T-cell (primary cell): ENCODE data around the gene LMO7. TPM values are rescaled to one million over a fixed set of nuclear protein-coding genes. Genes with fewer than 3 reads are reported as not detected.
A peak's percentile ranks its signal among the peaks of the same experiment; 100 is the strongest.

ENCODE experiments used
- ATAC-seq, 4 experiments: fragments of 200-7000 bp in 3 of 4; fragments of 150-1000 bp in 1 of 4; cut with Tn5 transposase; replicated peaks in 1 of 4; 1 replicate in 3 of 4; 2 replicates in 1 of 4; pipeline ENCODE4 v1.10.0; 2021; ENCODE audit warnings: moderate library complexity in 3 of 4, mild to moderate bottlenecking in 2 of 4, moderate number of reproducible peaks in 1 of 4
- CTCF ChIA-PET, 2 donors: fragments of 300-600 bp; sonication (Branson Sonifier 250); formaldehyde crosslinking; loops; one replicate each; lab custom pipeline; 2022; ENCODE audit warnings: antibody characterized with exemption in 2 of 2; lab: Charles Lee
- POLR2A ChIA-PET, 2 donors: fragments of 300-600 bp; sonication (Branson Sonifier 250); formaldehyde crosslinking; loops; one replicate each; lab custom pipeline; 2022; ENCODE audit warnings: antibody characterized with exemption in 2 of 2; lab: Charles Lee
- DNase-seq, 35 experiments: peaks; one replicate each; pipeline versions ENCODE4 v3.0.0 to v3.0.0-alpha.2; 2013 to 2023
- H3K27ac ChIP-seq: one replicate; pipeline ENCODE4 v1.5.1; 2013; ENCODE audit warnings: low read length
- H3K27me3 ChIP-seq, 2 experiments: replicated peaks in 1 of 2; 1 replicate in 1 of 2; 2 replicates in 1 of 2; pipeline versions ENCODE4 v1.6.1 to v1.7.0; 2013; ENCODE audit warnings: low read length in 1 of 2, mixed read lengths in 1 of 2; ENCODE audit not compliant: control insufficient read depth in 2 of 2, insufficient read depth in 2 of 2; ENCODE audit errors: extremely low read depth in 1 of 2
- H3K36me3 ChIP-seq, 2 donors: 1 replicate in 1 of 2; 2 replicates in 1 of 2; pipeline versions ENCODE4 v1.6.1 to v1.7.0; 2013; ENCODE audit warnings: low read length in 1 of 2; ENCODE audit not compliant: control insufficient read depth in 2 of 2, insufficient read depth in 1 of 2; ENCODE audit errors: extremely low read depth in 1 of 2
- H3K4me1 ChIP-seq, 2 experiments: 1 replicate in 1 of 2; 2 replicates in 1 of 2; pipeline versions ENCODE4 v1.6.1 to v1.7.0; 2013; ENCODE audit warnings: low read length in 2 of 2, mixed read lengths in 1 of 2; ENCODE audit not compliant: insufficient read depth in 2 of 2, control insufficient read depth in 1 of 2; ENCODE audit errors: extremely low read depth in 1 of 2
- H3K4me3 ChIP-seq, 2 donors: 1 replicate in 1 of 2; 2 replicates in 1 of 2; pipeline versions ENCODE4 v1.5.1 to v1.7.0; 2013; ENCODE audit warnings: mild to moderate bottlenecking in 2 of 2, low read length in 1 of 2, moderate library complexity in 1 of 2; ENCODE audit not compliant: control insufficient read depth in 1 of 2; ENCODE audit errors: extremely low read depth in 1 of 2
- H3K9me3 ChIP-seq: 2 replicates; pipeline ENCODE4 v1.7.0; 2013
- H3K27ac Mint-ChIP-seq, 2 donors: one replicate each; pipeline ENCODE4 v1.8.0; 2020 to 2021; ENCODE audit warnings: mild to moderate bottlenecking in 2 of 2, mixed read lengths in 2 of 2
- H3K27me3 Mint-ChIP-seq, 2 donors: one replicate each; pipeline ENCODE4 v1.8.0; 2021 to 2022; ENCODE audit warnings: mixed read lengths in 2 of 2
- H3K36me3 Mint-ChIP-seq: one replicate; pipeline ENCODE4 v1.8.0; 2021; ENCODE audit warnings: mixed read lengths
- H3K4me1 Mint-ChIP-seq, 3 donors: one replicate each; pipeline ENCODE4 v1.8.0; 2020 to 2022; ENCODE audit warnings: mixed read lengths in 3 of 3, mild to moderate bottlenecking in 1 of 3
- H3K4me3 Mint-ChIP-seq, 3 donors: one replicate each; pipeline ENCODE4 v1.8.0; 2020 to 2022; ENCODE audit warnings: mild to moderate bottlenecking in 3 of 3, mixed read lengths in 3 of 3, moderate library complexity in 3 of 3
- H3K9me3 Mint-ChIP-seq, 3 donors: one replicate each; pipeline ENCODE4 v1.8.0; 2020 to 2022; ENCODE audit warnings: mixed read lengths in 3 of 3
- WGBS: methylation state at CpG from one replicate; pipeline ENCODE4 v1.1.5; 2013; ENCODE audit warnings: missing lambda C conversion rate; ENCODE audit not compliant: insufficient coverage; 5-methylcytosine and 5-hydroxymethylcytosine counted together
- total RNA-seq, 35 experiments: library from RNA in 6 of 35; stranded (reverse) in 6 of 35; fragments of 120-200 nt in 1 of 35; gene quantifications; one replicate each; pipeline versions ENCODE4 v1.2.1 to v1.2.4 and lab custom pipeline; 2013 to 2026

The LMO7 gene
- total RNA-seq, 5 donors from 2014 or later (not counting 1 experiment from before 2014, with no cell fraction given), result 22.6 to 46.8 (median 34.0) TPM

DNA sequence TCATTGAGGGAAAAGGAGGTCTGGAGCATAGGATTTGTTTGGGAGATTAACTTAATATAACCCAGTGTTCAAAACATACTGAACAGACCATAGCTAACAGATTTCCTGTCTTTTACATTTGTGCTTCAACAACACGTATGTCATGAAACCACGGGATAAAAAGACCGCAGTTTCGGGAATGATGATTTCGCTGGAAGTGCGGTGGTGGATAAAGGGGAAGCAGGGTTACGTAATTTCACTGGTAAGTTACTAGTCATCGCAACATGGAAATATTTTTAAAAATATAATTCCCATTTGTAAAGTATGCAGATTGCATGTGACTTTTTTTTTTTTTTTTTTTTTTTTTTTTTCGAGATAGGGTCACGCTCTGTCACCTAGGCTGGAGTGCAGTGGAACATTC, 237.4 kb downstream of the LMO7 start:
- Histone ChIP-seq H3K27ac (no peak overlapping the region), H3K36me3 (no peaks in the 10 kb centered on the region), H3K9me3 (no peaks in the 10 kb centered on the region), H3K4me3 (no peak overlapping the region), H3K4me1 (peaks cover 10 to 12% of the 10 kb centered on the region in 2 experiments), H3K27me3 (peaks cover 0 to 3% of the 10 kb centered on the region in 2 experiments)
- Mint-ChIP-seq H3K4me3 (no peak overlapping the region), H3K27me3 (peaks cover 6% of the 10 kb centered on the region in 2 donors), H3K36me3 (no peaks in the 10 kb centered on the region), H3K4me1 (peaks cover 28 to 34% (median 31%) of the 10 kb centered on the region in 3 donors), H3K9me3 (no peaks in the 10 kb centered on the region), H3K27ac (no peak overlapping the region)
- CTCF ChIA-PET, result interaction anchor here (0.5 to 2.3 kb wide), 17 partner anchors 9 to 1039 kb away, joined by 3 to 6 read pairs (median 4); no protein-coding TSS in a partner anchor
- ATAC-seq (no peak), DNase-seq (no peak)
- WGBS, result no CpG with 5 or more reads among the region's 10 CpGs
- POLR2A ChIA-PET, result no interaction called here

- Mint-ChIP-seq H3K4me3 (peak overlapping the region in 1 of 3 donors; percentile 5), H3K9me3 (no peaks in the 10 kb centered on the region), H3K4me1 (peaks cover 17 to 25% (median 22%) of the 10 kb centered on the region in 3 donors), H3K27me3 (peaks cover 3 to 6% of the 10 kb centered on the region in 2 donors), H3K36me3 (no peaks in the 10 kb centered on the region), H3K27ac (peak overlapping the region in 1 of 2 donors; percentile 41)
- peak in 1 of 4 experiments; percentile 7 for ATAC-seq
- H3K4me3 ChIP-seq, result no peak overlapping the region
- CTCF ChIA-PET, result interaction anchor here (0.6 to 2.3 kb wide), 16 partner anchors 10 to 1305 kb away, joined by 3 to 8 read pairs (median 3); no protein-coding TSS in a partner anchor
- no peaks in the 10 kb centered on the region for H3K9me3 ChIP-seq
- POLR2A ChIA-PET, result interaction anchor here (0.6 to 0.7 kb wide), 2 partner anchors 122 to 1024 kb away, joined by 3 read pairs; no protein-coding TSS in a partner anchor
- H3K27me3 ChIP-seq, result peaks cover 0 to 3% of the 10 kb centered on the region in 2 experiments
- DNase-seq, result no peak
- peaks cover 6 to 8% of the 10 kb centered on the region in 2 experiments for H3K4me1 ChIP-seq
- WGBS, result no CpG with 5 or more reads among the region's 1 CpG
- no peak overlapping the region for H3K27ac ChIP-seq
- no peaks in the 10 kb centered on the region for H3K36me3 ChIP-seq
These were observed 239.3 kb downstream of the LMO7 start for GRCh38 chr13:75875450-75875849.

- Mint-ChIP-seq H3K27me3 (peaks cover 0 to 10% of the 10 kb centered on the region in 2 donors), H3K9me3 (no peaks in the 10 kb centered on the region), H3K4me3 (peak overlapping the region in 1 of 3 donors; percentile 26), H3K36me3 (no peaks in the 10 kb centered on the region), H3K4me1 (peaks cover 12 to 18% (median 14%) of the 10 kb centered on the region in 3 donors), H3K27ac (peak overlapping the region in 1 of 2 donors; percentile 20)
- CTCF ChIA-PET, result interaction anchor here (0.6 to 2.2 kb wide), 27 partner anchors 9 to 1104 kb away, joined by 3 to 12 read pairs (median 3); no protein-coding TSS in a partner anchor
- 33% methylated on average over 2 of the region's 11 CpGs for WGBS
- Histone ChIP-seq H3K36me3 (no peaks in the 10 kb centered on the region), H3K27me3 (peaks cover 0 to 3% of the 10 kb centered on the region in 2 experiments), H3K4me1 (peaks cover 4 to 5% of the 10 kb centered on the region in 2 experiments), H3K9me3 (no peaks in the 10 kb centered on the region), H3K27ac (no peak overlapping the region), H3K4me3 (no peak overlapping the region)
- DNase-seq, result peak in 31 of 35 experiments; percentile 3 to 72 (median 30)
- POLR2A ChIA-PET, result interaction anchor here (0.6 kb wide), 2 partner anchors 504 to 1023 kb away, joined by 3 read pairs; no protein-coding TSS in a partner anchor
- peak; percentile 83 to 92 (median 90) for ATAC-seq
These were observed 240.3 kb downstream of the LMO7 start for GRCh38 chr13:75876142-75877050.

DNA sequence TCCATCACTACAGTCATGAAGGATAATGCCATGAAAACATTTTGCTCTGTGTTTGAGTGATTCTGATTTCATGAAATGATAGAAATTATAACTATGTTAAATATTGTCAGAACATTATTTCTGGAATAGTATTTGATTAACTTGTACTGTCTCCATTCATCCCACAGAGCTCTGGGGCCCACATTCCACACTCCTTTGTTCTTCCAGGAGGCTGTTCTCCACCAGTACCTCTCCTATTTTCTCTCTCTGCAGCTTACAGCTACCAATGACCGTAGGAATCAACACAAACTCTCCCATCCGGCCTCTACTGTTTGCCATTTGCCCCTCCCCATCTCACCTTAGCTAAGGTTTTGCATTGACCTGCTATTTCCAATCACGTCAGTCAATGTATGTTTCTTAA, 240.9 kb downstream of the LMO7 start:
- DNase-seq (no peak), ATAC-seq (no peak)
- Histone ChIP-seq H3K9me3 (no peaks in the 10 kb centered on the region), H3K27me3 (peaks cover 0 to 3% of the 10 kb centered on the region in 2 experiments), H3K4me1 (peaks cover 4 to 5% of the 10 kb centered on the region in 2 experiments), H3K36me3 (no peaks in the 10 kb centered on the region), H3K4me3 (no peak overlapping the region), H3K27ac (no peak overlapping the region)
- WGBS, result 84% methylated on average over 3 of the region's 3 CpGs
- H3K36me3 Mint-ChIP-seq, result no peaks in the 10 kb centered on the region
- ChIA-PET POLR2A (no interaction called here), CTCF (interaction anchor here (0.6 to 2.2 kb wide), 21 partner anchors 8 to 1104 kb away, joined by 3 to 12 read pairs (median 3); no protein-coding TSS in a partner anchor)
- peaks cover 12 to 18% (median 14%) of the 10 kb centered on the region in 3 donors for H3K4me1 Mint-ChIP-seq
- H3K27me3 Mint-ChIP-seq, result peaks cover 0 to 10% of the 10 kb centered on the region in 2 donors
- no peak overlapping the region for H3K27ac Mint-ChIP-seq
- H3K9me3 Mint-ChIP-seq, result no peaks in the 10 kb centered on the region
- no peak overlapping the region for H3K4me3 Mint-ChIP-seq

- CTCF ChIA-PET, result no interaction called here
- H3K36me3 Mint-ChIP-seq, result no peaks in the 10 kb centered on the region
- peaks cover 12 to 18% (median 14%) of the 10 kb centered on the region in 3 donors for H3K4me1 Mint-ChIP-seq
- WGBS, result no CpG with 5 or more reads among the region's 4 CpGs
- Histone ChIP-seq H3K4me3 (no peak overlapping the region), H3K9me3 (no peaks in the 10 kb centered on the region), H3K27ac (no peak overlapping the region), H3K27me3 (no peaks in the 10 kb centered on the region), H3K36me3 (no peaks in the 10 kb centered on the region), H3K4me1 (peaks cover 4 to 5% of the 10 kb centered on the region in 2 experiments)
- H3K27ac Mint-ChIP-seq, result no peak overlapping the region
- ATAC-seq (no peak), DNase-seq (no peak)
- peaks cover 0 to 10% of the 10 kb centered on the region in 2 donors for H3K27me3 Mint-ChIP-seq
- no peaks in the 10 kb centered on the region for H3K9me3 Mint-ChIP-seq
- POLR2A ChIA-PET, result no interaction called here
- no peak overlapping the region for H3K4me3 Mint-ChIP-seq
These were observed 243.5 kb downstream of the LMO7 start for GRCh38 chr13:75879656-75880055.
